K562 (cell line): ENCODE data around the gene ESR2. TPM values are rescaled to one million over a fixed set of nuclear protein-coding genes. Genes with fewer than 3 reads are reported as not detected.

ENCODE experiments used
- ATAC-seq: fragments of 200-7000 bp; cut with Tn5 transposase; 3 replicates; pipeline ENCODE4 v1.9.1; 2020; ENCODE audit warnings: moderate library complexity
- BruUV-seq: library from RNA; stranded (reverse); fragments of 400-500 nt; replicated peaks from 2 replicates; lab custom pipeline; 2021; lab: Mats Ljungman, UMichigan
- CTCF ChIA-PET: fragments of 300-600 bp; formaldehyde crosslinking; extraction: SDS; loops from one replicate; lab custom pipeline; 2021; ENCODE audit warnings: low intra/inter-chr PET ratio; lab: Yijun Ruan, JAX
- POLR2A ChIA-PET: fragments of 300-600, 350-650 bp; sonication (Branson Sonifier 250); formaldehyde crosslinking; extraction: SDS; loops from one replicate; lab custom pipeline; 2021; ENCODE audit warnings: antibody characterized with exemption, inconsistent platforms; lab: Yijun Ruan, JAX
- DNase-seq, 4 experiments: peaks; one replicate each; pipeline versions ENCODE4 v3.0.0 to v3.0.0-alpha.2; 2011 to 2018; ENCODE audit warnings: low spot score in 3 of 4, mixed read lengths in 3 of 4; ENCODE audit errors: extremely low read depth in 1 of 4
- FAIRE-seq: peaks from 2 replicates; lab custom pipeline; 2011; peaks lifted over from hg19 to GRCh38; lab: Jason Lieb, UNC
- H2AFZ ChIP-seq: 2 replicates; pipeline ENCODE4 v1.6.0; 2011; ENCODE audit warnings: low read depth, low read length, control low read depth, inconsistent platforms
- H3K27ac ChIP-seq: fragments of 200-600 bp; 3 replicates; pipeline ENCODE4 v1.8.0; 2011; ENCODE audit warnings: low read depth, mild to moderate bottlenecking, control low read depth, inconsistent platforms, low read length, moderate library complexity, mixed read lengths; ENCODE audit errors: extremely low read depth
- H3K27me3 ChIP-seq, 2 experiments: fragments of 300-600 bp in 1 of 2; 2 replicates in 1 of 2; 3 replicates in 1 of 2; pipeline versions ENCODE4 v1.6.0 to v1.8.0; 2011; ENCODE audit warnings: inconsistent platforms in 2 of 2, low read length in 2 of 2, mild to moderate bottlenecking in 1 of 2, mixed read lengths in 1 of 2, moderate library complexity in 1 of 2; ENCODE audit not compliant: control insufficient read depth in 2 of 2, insufficient read depth in 2 of 2
- H3K36me3 ChIP-seq: fragments of 300-600 bp; 3 replicates; pipeline ENCODE4 v1.8.0; 2011; ENCODE audit warnings: mild to moderate bottlenecking, low read length, inconsistent platforms; ENCODE audit not compliant: control insufficient read depth, insufficient read depth
- H3K4me1 ChIP-seq, 2 experiments: fragments of 200-600 bp in 1 of 2; replicated peaks in 1 of 2; 2 replicates in 1 of 2; 3 replicates in 1 of 2; pipeline versions ENCODE4 v1.5.1 to v1.8.0; 2011; ENCODE audit warnings: inconsistent platforms in 2 of 2, low read length in 2 of 2, mild to moderate bottlenecking in 1 of 2, mixed read lengths in 1 of 2, moderate library complexity in 1 of 2; ENCODE audit not compliant: control insufficient read depth in 2 of 2, insufficient read depth in 2 of 2
- H3K4me2 ChIP-seq: 2 replicates; pipeline ENCODE4 v1.6.1; 2011; ENCODE audit warnings: low read length, control low read depth, inconsistent platforms, mixed read lengths; ENCODE audit not compliant: insufficient read depth
- H3K4me3 ChIP-seq: fragments of 200-600 bp; sonication (generic), shearing (Covaris generic); 2 replicates; pipeline ENCODE4 v1.5.1; 2016; ENCODE audit warnings: control low read depth, inconsistent platforms
- H3K79me2 ChIP-seq: fragments of 200-600 bp; 3 replicates; pipeline ENCODE4 v1.8.0; 2011; ENCODE audit warnings: low read length, inconsistent platforms; ENCODE audit not compliant: control insufficient read depth, insufficient read depth
- H3K9ac ChIP-seq, 2 experiments: 2 replicates each; pipeline versions ENCODE4 v1.6.0 to v1.6.1; 2011; ENCODE audit warnings: low read depth in 2 of 2, low read length in 2 of 2, control low read depth in 1 of 2, inconsistent platforms in 1 of 2, mild to moderate bottlenecking in 1 of 2, mixed read lengths in 1 of 2; ENCODE audit not compliant: insufficient read depth in 1 of 2
- H3K9me1 ChIP-seq: one replicate; pipeline ENCODE4 v1.6.0; 2011; ENCODE audit warnings: inconsistent platforms, mild to moderate bottlenecking, low read length, moderate library complexity; ENCODE audit not compliant: control insufficient read depth, insufficient read depth
- H3K9me3 ChIP-seq: replicated peaks from 2 replicates; pipeline ENCODE4 v1.5.1; 2011; ENCODE audit warnings: low read depth, low read length, inconsistent platforms; ENCODE audit not compliant: control insufficient read depth, insufficient read depth
- H4K20me1 ChIP-seq: replicated peaks from 2 replicates; pipeline ENCODE4 v1.6.1; 2011; ENCODE audit warnings: low read length, inconsistent platforms, mixed read lengths; ENCODE audit not compliant: control insufficient read depth, insufficient read depth
- ATF1 ChIP-seq, 2 experiments: fragments of 450-650 bp in 1 of 2; IDR thresholded peaks; 2 replicates each; pipeline ENCODE4 v1.6.1; 2016; ENCODE audit warnings: missing compliant biosample characterization in 1 of 2, missing genetic modification characterization in 1 of 2
- CTBP1 ChIP-seq: fragments of 450-650 bp; IDR thresholded peaks from 2 replicates; pipeline ENCODE4 v1.6.1; 2016; ENCODE audit warnings: borderline replicate concordance
- CXXC5 ChIP-seq: fragments of 250-450 bp; sonication (Bioruptor Pico); IDR thresholded peaks from 2 replicates; pipeline ENCODE4 v1.8.0; 2022; ENCODE audit warnings: inconsistent platforms, mild to moderate bottlenecking, moderate library complexity
- KDM4B ChIP-seq, 2 experiments: fragments of 450-650 bp in 1 of 2; sonication (generic) in 1 of 2; IDR thresholded peaks; 2 replicates each; pipeline ENCODE4 v1.6.1; 2016 to 2017; ENCODE audit warnings: borderline replicate concordance in 2 of 2, antibody characterized with exemption in 1 of 2, low read depth in 1 of 2, mild to moderate bottlenecking in 1 of 2
- MTA1 ChIP-seq: fragments of 450-650 bp; IDR thresholded peaks from 2 replicates; pipeline ENCODE4 v1.6.1; 2017; ENCODE audit warnings: borderline replicate concordance
- MXI1 ChIP-seq: IDR thresholded peaks from 2 replicates; pipeline ENCODE4 v1.6.1; 2011; ENCODE audit warnings: low read depth, mild to moderate bottlenecking, improper control_type of control experiment, low read length
- PCBP1 ChIP-seq: fragments of 200-400 bp; formaldehyde crosslinking; IDR thresholded peaks from 2 replicates; pipeline ENCODE4 v1.6.1; 2018; ENCODE audit warnings: mild to moderate bottlenecking, low read depth, low read length; ENCODE audit not compliant: poor library complexity, severe bottlenecking
- PML ChIP-seq: IDR thresholded peaks from 2 replicates; pipeline ENCODE4 v1.6.1; 2012; ENCODE audit warnings: low read length, inconsistent platforms
- POLR2H ChIP-seq: IDR thresholded peaks from 2 replicates; pipeline ENCODE4 v1.6.1; 2016; ENCODE audit warnings: missing genetic modification characterization, low read depth, mild to moderate bottlenecking, control low read depth, missing compliant biosample characterization, moderate library complexity
- RB1 ChIP-seq: fragments of 450-650 bp; IDR thresholded peaks from 2 replicates; pipeline ENCODE4 v1.6.1; 2017; ENCODE audit warnings: low read depth, mild to moderate bottlenecking
- SNAPC5 ChIP-seq: fragments of 250-450 bp; sonication (Bioruptor Pico); IDR thresholded peaks from 2 replicates; pipeline ENCODE4 v1.8.0; 2021; ENCODE audit warnings: moderate library complexity, mild to moderate bottlenecking, inconsistent platforms
- SPI1 ChIP-seq: IDR thresholded peaks from 2 replicates; pipeline ENCODE4 v1.6.1; 2011; ENCODE audit warnings: low read depth, low read length, control low read depth, borderline replicate concordance
- TAF1 ChIP-seq: IDR thresholded peaks from 2 replicates; pipeline ENCODE4 v1.6.1; 2011; ENCODE audit warnings: mild to moderate bottlenecking, low read length, moderate library complexity; ENCODE audit not compliant: insufficient read depth, control insufficient read depth, severe bottlenecking; ENCODE audit errors: extremely low read depth
- TAF7 ChIP-seq: fragments of 450-650 bp; IDR thresholded peaks from 2 replicates; pipeline ENCODE4 v1.6.1; 2016; ENCODE audit warnings: missing genetic modification characterization, missing compliant biosample characterization
- THAP12 ChIP-seq: fragments of 250-450 bp; sonication (Bioruptor Pico); IDR thresholded peaks from 2 replicates; pipeline ENCODE4 v1.9.0; 2021; ENCODE audit warnings: mild to moderate bottlenecking, inconsistent platforms
- ZNF184 ChIP-seq: sonication (generic); formaldehyde crosslinking; IDR thresholded peaks from 2 replicates; pipeline ENCODE4 v1.5.0; 2020; ENCODE audit warnings: missing genetic modification reagents
- ZNF740 ChIP-seq, 3 experiments: fragments of 200-800 bp in 1 of 3; sonication (Bioruptor generic) in 1 of 3; sonication (generic) in 1 of 3; formaldehyde crosslinking in 1 of 3; IDR thresholded peaks; 2 replicates each; pipeline versions ENCODE4 v1.6.1 to v1.8.0; 2016 to 2022; ENCODE audit warnings: mild to moderate bottlenecking in 2 of 3, missing compliant biosample characterization in 2 of 3, missing genetic modification characterization in 2 of 3, missing genetic modification reagents in 1 of 3
- WGBS: fragments of 100-300 bp; shearing (Covaris generic); methylation state at CpG from one replicate; pipeline ENCODE4 v1.1.6; 2016; ENCODE audit warnings: low coverage, mixed read lengths; ENCODE audit not compliant: insufficient coverage; ENCODE audit errors: missing lambda C conversion rate; 5-methylcytosine and 5-hydroxymethylcytosine counted together
- in situ Hi-C: fragments of 300-500 bp; cut with MboI; formaldehyde crosslinking; loops from 4 replicates; pipeline ENCODE4 v1.15.0; 2018; ENCODE audit warnings: inconsistent platforms, mixed read lengths
- intact Hi-C: fragments of 100-400 bp; cut with micrococcal nuclease; formaldehyde crosslinking; loops from 2 replicates; pipeline ENCODE4 v1.14.2; 2022
- polyA plus RNA-seq, 8 experiments: library from polyadenylated mRNA; depleted of rRNA in 4 of 8; stranded (reverse) in 5 of 8; unstranded in 3 of 8; fragments of >200 nt; fragmentation: Nextera tagmentation in 2 of 8; fragmentation: Illumina TruSeq in 1 of 8; extraction: Ambion mirVana in 2 of 8; extraction: Trizol in 1 of 8; gene quantifications; 2 replicates each; pipeline versions ENCODE4 v1.2.1 to v1.2.3, GENCODE V29; 2011 to 2014; ENCODE audit warnings: inconsistent platforms in 1 of 8, missing spikeins in 1 of 8
- total RNA-seq, 7 experiments: library from RNA; depleted of rRNA in 6 of 7; stranded (reverse); fragments of >200 nt in 6 of 7; fragmentation: Illumina TruSeq in 2 of 7; extraction: Trizol in 2 of 7; gene quantifications; 2 replicates each; pipeline versions ENCODE4 v1.2.1 to v1.2.3, GENCODE V29; 2011 to 2021; ENCODE audit warnings: low replicate concordance in 1 of 7

The ESR2 gene
- total and polyA plus RNA-seq, 9 of the 15 experiments (the other 6 are each of a cell fraction or from before 2014, with no cell fraction given) = 0.07 to 3.8 (median 2.0) TPM

- Histone ChIP-seq H3K4me3 (peak overlapping the region; percentile 63), H3K79me2 (peaks cover 8% of the 10 kb centered on the region), H3K4me2 (peak overlapping the region; percentile 78), H3K27ac (peak overlapping the region; percentile 69), H3K9ac (peak overlapping the region; percentile 71 to 86), H3K27me3 (no peaks in the 10 kb centered on the region), H3K4me1 (peaks cover 3 to 6% of the 10 kb centered on the region in 2 experiments; a peak in 3 of 5 replicates), H4K20me1 (no peaks in the 10 kb centered on the region), H2AFZ (peak overlapping the region; percentile 92), H3K9me3 (peaks cover 5% of the 10 kb centered on the region), H3K9me1 (no peaks in the 10 kb centered on the region), H3K36me3 (no peaks in the 10 kb centered on the region)
- ChIA-PET CTCF (no interaction called here), POLR2A (interaction anchor here (0.5 to 1.2 kb wide), 5 partner anchors 9 to 726 kb away, joined by 3 read pairs; no protein-coding TSS in a partner anchor)
- BruUV-seq = TSS peak; percentile 71
- intact Hi-C loops = loop anchor here (2.0 kb wide), 1 partner anchor 49 kb away; no protein-coding TSS in a partner anchor
- 1% methylated on average over 20 of the region's 49 CpGs for WGBS
- in situ Hi-C loops = no loop called here
- peak; percentile 18 to 66 (median 22) for DNase-seq
- no peak for FAIRE-seq
- peak; percentile 87 for ATAC-seq
- TF ChIP-seq CTBP1 = 0 out of 2 replicates have a peak, but pooled peaks have one; percentile 37
- no peak for TF ChIP-seq MXI1
- TF ChIP-seq CXXC5 (CRISPR knock-in tag) = 0 out of 2 replicates have a peak, but pooled peaks have one; percentile 1
- peak; percentile 21; the same call in 1 of the 2 replicates for TF ChIP-seq RB1
- 0 out of 4 replicates have a peak, but pooled peaks of 1 of the 2 experiments have one; percentile 49 for TF ChIP-seq KDM4B (IDR thresholded peaks at IDR 0.05; ENCODE audit: borderline replicate concordance in 2 of 2, low read depth in 1 of 2)
- TF ChIP-seq POLR2H (tag) = no peak
- peak; percentile 16 for TF ChIP-seq TAF1
- no peak for TF ChIP-seq ATF1 (CRISPR knock-in tag; IDR thresholded peaks at IDR 0.05)
- TF ChIP-seq ATF1 (tag; IDR thresholded peaks at IDR 0.05) = 0 out of 2 replicates have a peak, but pooled peaks have one; percentile 6
- peak; percentile 47; the same call in 1 of the 2 replicates for TF ChIP-seq MTA1
- TF ChIP-seq SNAPC5 (CRISPR knock-in tag) = no peak
- peak; percentile 20 for TF ChIP-seq PCBP1
- TF ChIP-seq PML = 0 out of 2 replicates have a peak, but pooled peaks have one; percentile 21
- TF ChIP-seq TAF7 (tag) = no peak
- peak; percentile 36; the same call in 1 of the 2 replicates for TF ChIP-seq THAP12 (CRISPR knock-in tag)
- TF ChIP-seq SPI1 = 0 out of 2 replicates have a peak, but pooled peaks have one; percentile 17
- no peak for TF ChIP-seq ZNF184 (CRISPR knock-in tag)
- TF ChIP-seq ZNF740 (CRISPR knock-in tag; IDR thresholded peaks at IDR 0.05) = peak; percentile 68; the same call in 1 of the 2 replicates
- no peak; a peak in 1 of 4 replicates for TF ChIP-seq ZNF740 (tag; IDR thresholded peaks at IDR 0.05)
These were observed 43.9 kb upstream of the ESR2 start for GRCh38 chr14:64337888-64338615.
